ENCODE data around the gene ZSCAN10. TPM values are rescaled to one million over a fixed set of nuclear protein-coding genes. Genes with fewer than 3 reads are reported as not detected.

The ZSCAN10 gene
- total and polyA plus RNA-seq, 9 of the 15 experiments (the other 6 are each of a cell fraction or from before 2014, with no cell fraction given), result 0.22 TPM; not detected in 8

GRCh38 chr16:3096362-3096761 lies 2.7 kb downstream of the ZSCAN10 start (continued):
- no peak for TF ChIP-seq TBL1XR1 (IDR thresholded peaks at IDR 0.05; ENCODE audit: low read length in 2 of 2)

GRCh38 chr16:3095869-3096268 lies 3.2 kb downstream of the ZSCAN10 start:
- no peak for FAIRE-seq
- ATAC-seq, result peak; percentile 55
- Histone ChIP-seq H3K4me1 (replicated peaks in 1 of 2; ENCODE audit: control insufficient read depth in 2 of 2, insufficient read depth in 2 of 2, low read length in 2 of 2) (peaks cover 14 to 32% of the 10 kb centered on the region in 2 experiments), H3K9ac (ENCODE audit: insufficient read depth in 1 of 2, low read depth in 2 of 2, low read length in 2 of 2) (peak overlapping the region in 1 of 2 experiments; percentile 55; a peak in 1 of 4 replicates), H3K27ac (ENCODE audit: extremely low read depth, low read depth, low read length) (no peak overlapping the region), H3K27me3 (ENCODE audit: control insufficient read depth in 2 of 2, insufficient read depth in 2 of 2, low read length in 2 of 2) (peaks cover 2 to 11% of the 10 kb centered on the region in 2 experiments; a peak in 2 of 5 replicates), H3K4me2 (ENCODE audit: insufficient read depth, low read length) (no peak overlapping the region), H2AFZ (ENCODE audit: low read depth, low read length) (peak overlapping the region; percentile 68), H3K79me2 (ENCODE audit: control insufficient read depth, insufficient read depth, low read length) (no peaks in the 10 kb centered on the region), H3K36me3 (ENCODE audit: control insufficient read depth, insufficient read depth, low read length) (no peaks in the 10 kb centered on the region), H3K9me3 (replicated peaks; ENCODE audit: control insufficient read depth, insufficient read depth, low read depth, low read length) (no peaks in the 10 kb centered on the region), H3K9me1 (ENCODE audit: control insufficient read depth, insufficient read depth, low read length) (no peaks in the 10 kb centered on the region), H4K20me1 (replicated peaks; ENCODE audit: control insufficient read depth, insufficient read depth, low read length) (no peaks in the 10 kb centered on the region), H3K4me3 (no peak overlapping the region)
- ChIA-PET POLR2A (interaction anchor here (0.7 kb wide), 1 partner anchor 48 kb away, joined by 4 read pairs; no protein-coding TSS in a partner anchor), CTCF (ENCODE audit: low intra/inter-chr PET ratio) (interaction anchor here (0.9 to 1.3 kb wide), 2 partner anchors 28 to 34 kb away, joined by 3 to 10 read pairs; no protein-coding TSS in a partner anchor)
- intact Hi-C loops (cut with micrococcal nuclease) (loop anchor here (2.0 kb wide), 1 partner anchor 29 kb away; no protein-coding TSS in a partner anchor), in situ Hi-C loops (cut with MboI) (no loop called here)
- 1% methylated on average over 4 of the region's 4 CpGs for WGBS (ENCODE audit: insufficient coverage, low coverage, missing lambda C conversion rate)
- no TSS peak for BruUV-seq (replicated peaks)
- DNase-seq (ENCODE audit: extremely low read depth in 1 of 4, low spot score in 3 of 4), result peak; percentile 54 to 69 (median 62)
- TF ChIP-seq SMC3 (conservative IDR thresholded peaks at IDR 0.05; ENCODE audit: insufficient read depth, low read depth, low read length) (no peak), MYBL2 (IDR thresholded peaks at IDR 0.05; ENCODE audit: low read depth) (no peak), MYBL2 (CRISPR knock-in tag; IDR thresholded peaks at IDR 0.05; ENCODE audit: borderline replicate concordance) (no peak), MAFG (tag; conservative IDR thresholded peaks at IDR 0.05) (peak; percentile 49; the same call in 1 of the 2 replicates), L3MBTL2 (IDR thresholded peaks at IDR 0.05) (no peak), NFIX (CRISPR knock-in tag; IDR thresholded peaks at IDR 0.05; ENCODE audit: low read depth) (no peak), NCOA2 (IDR thresholded peaks at IDR 0.05; ENCODE audit: partially characterized antibody in 2 of 2) (no peak), NR3C1 (CRISPR knock-in tag; IDR thresholded peaks at IDR 0.05) (no peak), MAZ (CRISPR knock-in tag; conservative IDR thresholded peaks at IDR 0.05 in 1 of 2, IDR thresholded peaks at IDR 0.05 in 1 of 2) (peak in 1 of 2 experiments; percentile 59; a peak in 2 of 4 replicates), ZNF57 (CRISPR knock-in tag; IDR thresholded peaks at IDR 0.05) (no peak), GTF3C2 (IDR thresholded peaks at IDR 0.05; ENCODE audit: borderline replicate concordance, extremely low read depth, insufficient read length) (peak; percentile 5), ZNF431 (CRISPR knock-in tag; IDR thresholded peaks at IDR 0.05) (no peak), RAD21 (CRISPR knock-in tag; conservative IDR thresholded peaks at IDR 0.05 in 1 of 2, IDR thresholded peaks at IDR 0.05 in 1 of 2) (peak; percentile 32 to 53), SPI1 (IDR thresholded peaks at IDR 0.05; ENCODE audit: borderline replicate concordance, low read depth, low read length) (peak; percentile 53; the same call in 1 of the 2 replicates), CBX8 (IDR thresholded peaks at IDR 0.05; ENCODE audit: borderline replicate concordance, extremely low read depth, low read depth, low read length, poor library complexity, severe bottlenecking) (no peak), IRF1 (CRISPR knock-in tag; IDR thresholded peaks at IDR 0.05; ENCODE audit: borderline replicate concordance) (no peak)
